HG03571 (cell line): ENCODE data around the gene PRKCQ.
"Not testable (repeated sequence)": the region's sequence is repeated elsewhere in the genome, so short reads cannot be mapped to it uniquely, and the experiment has no call there.

ENCODE experiments used
- ATAC-seq: cut with Tn5 transposase; IDR thresholded peaks from one replicate; pipeline ENCODE4 v1.9.1; 2021; ENCODE audit not compliant: unreplicated experiment

The PRKCQ gene

DNA sequence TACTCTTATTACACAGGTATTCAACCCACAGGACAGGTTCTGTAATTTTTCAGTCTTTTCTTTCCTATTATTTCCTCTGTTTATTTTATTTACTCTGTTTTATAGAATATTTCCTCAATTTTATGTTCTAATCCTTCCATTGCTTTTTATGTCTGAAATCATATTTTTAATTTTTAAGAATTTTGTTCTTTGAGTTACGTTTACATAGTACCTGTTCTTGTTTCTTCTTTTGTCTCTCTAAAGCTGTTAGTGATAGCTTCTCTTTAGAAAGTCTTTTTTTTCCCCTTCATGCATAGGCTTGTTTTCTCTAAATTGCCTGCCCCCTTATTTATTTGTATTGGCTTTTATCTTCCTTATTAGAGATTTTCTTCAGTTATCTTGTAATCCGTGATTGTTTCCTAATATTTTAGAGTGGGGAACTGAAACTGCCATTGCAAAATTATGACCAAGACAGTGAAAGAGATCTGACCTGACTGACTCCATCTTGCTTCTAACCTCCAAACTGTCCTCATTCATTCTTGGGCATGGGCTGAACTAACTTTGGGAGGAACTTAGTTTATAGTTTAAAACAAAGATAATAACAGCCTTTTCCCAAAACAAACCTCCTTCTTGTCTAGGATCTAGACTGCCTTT is 189.7 kb downstream of the PRKCQ start:
- no peak for ATAC-seq

DNA sequence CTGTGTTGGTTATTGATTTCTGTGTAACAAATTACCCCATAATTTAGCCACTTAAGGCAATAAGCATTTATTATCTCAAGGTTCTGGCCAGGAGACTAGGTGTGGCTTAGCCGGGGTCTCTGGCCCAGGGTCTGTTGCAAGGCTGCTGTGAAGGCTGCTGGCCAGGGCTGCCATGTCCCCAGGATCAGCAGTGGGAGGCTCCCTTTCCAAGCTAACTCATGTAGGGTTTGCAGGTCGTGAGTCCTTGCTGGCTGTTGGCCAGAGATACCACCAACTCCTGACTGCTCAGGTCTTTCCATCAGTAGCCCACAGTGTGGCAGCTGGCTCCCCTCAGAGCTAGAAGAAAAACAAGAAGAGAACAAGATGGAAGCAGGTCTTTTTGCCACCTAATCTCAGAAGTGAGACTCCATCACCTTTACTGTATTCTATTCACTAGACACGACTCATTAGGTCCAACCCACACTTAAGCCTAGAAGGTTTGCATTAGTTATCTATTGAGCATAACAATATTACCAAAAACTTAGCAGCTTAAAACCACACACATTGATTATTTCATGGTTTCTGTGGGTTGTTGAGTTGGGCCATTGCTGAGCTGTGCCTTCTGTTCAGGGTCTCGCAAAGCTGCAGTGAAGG is 191.7 kb downstream of the PRKCQ start:
- ATAC-seq: no peak

DNA sequence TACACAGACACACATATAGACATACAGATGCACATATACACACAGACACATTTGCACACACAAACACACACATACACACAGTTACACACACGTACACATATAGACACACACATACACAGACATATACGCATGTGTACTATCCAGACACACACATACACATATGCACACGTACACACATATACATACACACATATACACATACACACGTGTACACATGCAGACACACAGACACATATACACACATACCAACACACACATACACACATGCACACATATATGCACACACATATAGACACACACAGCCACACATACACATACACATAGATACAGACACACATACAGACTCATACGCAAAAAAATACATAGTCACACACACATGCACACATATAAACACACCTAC is 193.1 kb downstream of the PRKCQ start:
- no peak for ATAC-seq

DNA sequence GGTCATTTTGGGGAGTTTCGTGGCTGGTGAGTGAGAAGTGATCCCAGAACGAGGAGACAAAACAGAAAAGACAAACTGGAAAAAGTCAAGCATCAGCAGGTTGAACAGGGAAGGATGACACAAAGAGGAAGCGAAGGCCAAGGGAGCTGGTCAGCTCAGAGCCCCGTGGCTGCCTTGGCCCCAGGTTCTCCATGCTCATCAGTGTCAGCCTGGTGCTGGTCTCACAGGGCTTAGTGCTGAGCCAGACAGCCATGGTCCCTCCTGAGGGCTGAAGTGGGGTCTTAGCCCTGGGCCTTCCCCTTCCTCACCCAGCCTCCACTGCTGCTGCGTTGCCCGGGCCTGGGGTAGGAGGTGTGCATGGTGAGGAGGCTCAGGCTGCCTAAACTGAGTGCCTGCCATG is 193.7 kb downstream of the PRKCQ start:
- no peak for ATAC-seq

DNA sequence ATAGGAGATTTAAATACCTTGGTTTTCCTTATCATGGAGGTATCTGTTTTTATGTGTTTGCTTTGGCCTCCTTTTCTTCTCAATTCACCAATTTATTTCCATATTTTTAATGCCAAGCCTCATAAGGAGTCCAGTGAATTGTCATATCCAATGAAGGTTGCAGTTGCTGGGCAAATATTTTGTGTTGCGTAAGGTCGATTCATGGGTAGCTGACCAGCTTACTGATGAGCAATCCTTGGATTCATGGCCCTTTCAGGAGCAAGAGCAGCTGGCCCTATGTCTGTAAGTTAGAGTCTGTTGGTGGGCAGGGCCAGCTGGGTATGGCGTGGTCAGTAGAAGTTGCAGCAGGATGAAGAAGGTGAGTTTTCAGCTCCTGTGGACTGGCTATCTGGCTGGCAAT is 194.4 kb downstream of the PRKCQ start:
- no peak for ATAC-seq

DNA sequence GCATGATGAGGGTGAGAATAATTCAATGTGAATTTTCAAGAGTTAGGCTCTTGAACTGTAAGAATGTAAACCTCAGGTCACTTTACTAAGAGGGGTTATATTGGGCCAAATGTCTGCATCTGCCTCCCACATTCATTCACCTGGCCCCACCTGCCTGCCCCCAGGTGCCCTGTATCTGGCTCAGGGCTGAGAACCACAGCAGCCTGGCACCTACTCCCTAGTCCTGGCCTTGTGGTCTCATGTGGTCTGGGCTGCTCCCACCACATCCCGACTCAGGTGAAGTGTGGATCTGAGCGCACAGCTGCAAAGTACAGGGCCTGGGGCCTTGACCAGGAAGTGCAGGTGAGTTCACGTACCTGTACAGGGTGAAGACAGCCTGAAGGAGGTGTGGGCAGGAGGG is 195.2 kb downstream of the PRKCQ start:
- no peak for ATAC-seq

DNA sequence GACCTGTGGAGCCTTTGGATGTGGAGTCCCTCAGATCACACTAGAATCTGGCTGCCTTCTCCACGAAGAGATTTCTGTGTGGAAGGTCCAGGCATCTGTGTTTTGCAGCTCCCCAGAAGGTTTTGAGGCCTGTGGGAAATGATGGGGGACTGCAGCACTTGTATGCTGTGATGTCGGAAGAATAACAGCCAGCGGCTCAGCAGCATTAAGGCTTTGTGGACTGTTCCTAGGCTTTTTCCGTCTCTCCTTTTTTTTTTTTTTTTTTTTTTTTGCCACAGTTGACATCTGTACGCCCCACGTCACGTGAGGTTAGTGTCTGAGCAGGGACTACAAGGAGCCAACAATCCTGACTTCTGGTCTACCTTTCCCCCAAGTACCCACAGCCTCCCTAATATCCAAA is 196.0 kb downstream of the PRKCQ start:
- ATAC-seq: no peak

DNA sequence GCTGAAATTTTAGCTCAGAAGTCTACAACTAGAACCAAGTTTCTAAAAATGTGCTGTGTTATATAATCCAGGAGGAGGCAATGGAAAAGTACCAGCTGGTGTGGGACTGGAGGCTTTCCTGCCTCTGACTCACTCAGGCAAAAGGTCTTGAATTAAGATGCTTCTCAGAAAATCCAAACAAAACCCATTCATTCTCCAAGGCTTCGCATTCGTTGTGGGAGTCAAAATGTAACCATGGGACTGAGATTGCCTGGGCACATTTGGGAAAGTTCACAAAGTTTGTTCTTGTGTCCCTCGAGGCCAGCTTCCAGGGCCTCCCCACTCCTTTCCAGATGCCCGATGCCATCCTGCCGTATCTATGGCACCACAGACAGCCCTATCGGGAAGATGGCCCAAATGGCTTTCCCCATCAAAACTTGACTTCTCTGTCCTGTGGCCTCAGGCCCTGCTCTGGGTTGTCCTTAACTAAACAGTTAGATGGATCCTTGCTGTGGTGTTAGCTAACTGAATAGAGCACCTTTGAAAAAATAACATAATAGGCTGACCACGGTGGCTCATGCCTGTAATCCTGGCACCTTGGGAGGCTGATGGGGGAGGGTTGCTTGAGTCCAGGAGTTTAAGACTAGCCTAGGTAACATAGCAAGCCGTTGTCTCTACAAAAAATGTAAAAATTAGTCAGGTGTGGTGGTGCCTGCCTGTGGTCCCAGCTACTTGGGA is 196.8 kb downstream of the PRKCQ start:
- ATAC-seq: no peak

DNA sequence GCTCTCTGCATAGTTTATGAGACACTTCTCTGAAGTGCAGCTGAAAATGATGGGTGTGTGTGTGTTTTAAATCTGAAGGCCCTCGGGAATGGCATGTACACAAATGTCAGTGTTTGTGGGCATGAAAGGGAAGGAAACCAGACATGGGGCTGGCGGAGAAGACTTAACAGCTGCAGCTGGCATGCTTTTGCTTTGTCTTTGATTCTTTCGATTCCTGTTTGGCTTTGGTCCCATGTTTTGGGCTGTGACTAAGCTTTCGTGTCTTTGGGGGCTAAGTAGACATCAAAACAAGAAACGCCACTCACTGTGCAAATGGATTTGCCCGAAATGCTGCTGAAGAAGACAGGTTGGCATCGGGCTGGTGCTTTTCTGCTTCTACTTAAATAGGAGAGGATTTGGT is 198.0 kb downstream of the PRKCQ start:
- peak; percentile 55 for ATAC-seq

DNA sequence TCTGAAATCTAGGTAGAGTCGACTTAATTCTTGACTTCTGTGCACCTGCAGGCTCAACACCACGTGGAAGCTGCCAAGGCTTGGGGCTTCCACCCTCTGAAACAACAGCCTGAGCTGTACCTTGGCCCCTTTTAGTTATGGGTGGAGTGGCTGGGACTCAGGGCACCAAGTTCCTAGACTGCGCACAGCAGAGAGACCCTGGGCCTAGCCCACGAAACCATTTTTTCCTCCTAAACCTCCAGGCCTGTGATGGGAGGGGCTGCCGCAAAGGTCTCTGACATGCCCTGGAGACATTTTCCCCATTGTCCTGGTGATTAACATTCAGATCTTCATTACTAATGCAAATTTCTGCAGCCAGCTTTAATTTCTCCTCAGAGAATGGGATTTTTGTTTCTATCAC is 199.6 kb downstream of the PRKCQ start:
- ATAC-seq: not testable (repeated sequence)

DNA sequence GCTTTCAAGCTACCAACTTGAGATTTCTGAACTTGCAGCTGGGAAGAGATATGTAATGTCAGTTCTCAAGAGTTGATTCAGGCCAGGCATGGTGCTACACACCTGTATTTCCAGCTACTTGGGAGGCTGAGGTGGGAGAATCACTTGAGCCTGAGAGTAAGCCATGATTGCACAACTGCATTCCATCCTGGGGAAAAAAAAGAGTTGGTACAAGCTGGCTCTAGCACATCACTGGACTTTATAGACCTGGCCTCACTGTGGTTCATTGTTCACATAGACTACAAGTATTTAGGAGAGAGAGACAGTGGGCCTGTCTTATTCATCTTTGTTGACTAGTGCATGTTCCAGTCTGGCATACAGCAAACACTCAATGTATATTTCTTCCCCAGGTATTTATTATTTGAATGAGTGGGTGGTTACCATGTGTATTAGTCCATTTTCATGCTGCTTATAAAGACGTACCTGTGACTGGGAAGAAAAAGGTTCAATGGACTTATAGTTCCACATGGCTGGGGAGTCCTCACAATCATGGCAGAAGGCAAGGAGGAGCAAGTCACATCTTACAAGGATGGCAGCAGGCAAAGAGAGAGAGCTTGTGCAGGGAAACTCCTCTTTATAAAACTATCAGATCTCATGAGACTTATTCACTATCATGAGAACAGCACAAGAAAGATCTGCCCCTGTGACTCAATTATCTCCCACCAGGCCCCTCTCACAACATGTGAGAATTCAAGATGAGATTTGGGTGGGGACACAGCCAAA is 200.9 kb downstream of the PRKCQ start:
- ATAC-seq: no peak
